RWPE2 (cell line): ENCODE measurements around the gene MSI2.

Experiments
- ATAC-seq: fragments of 200-7000 bp; cut with Tn5 transposase; 3 replicates; pipeline ENCODE4 v1.9.1; 2021; ENCODE audit warnings: low read depth
- DNase-seq: peaks from one replicate; pipeline ENCODE4 v3.0.0-alpha.2; 2020; ENCODE audit warnings: low spot score
- H3K27ac ChIP-seq: fragments of 450-650 bp; 2 replicates; pipeline ENCODE4 v1.5.1; 2017; ENCODE audit warnings: mild to moderate bottlenecking; ENCODE audit not compliant: poor library complexity, severe bottlenecking
- H3K27me3 ChIP-seq: fragments of 250-450 bp; sonication (Bioruptor Pico); 2 replicates; pipeline ENCODE4 v1.5.1; 2021; ENCODE audit warnings: mild to moderate bottlenecking, moderate library complexity; ENCODE audit not compliant: insufficient read depth, poor library complexity, severe bottlenecking
- H3K36me3 ChIP-seq: fragments of 250-450 bp; sonication (Bioruptor Pico); 2 replicates; pipeline ENCODE4 v1.5.1; 2020; ENCODE audit warnings: low read depth, mild to moderate bottlenecking, moderate library complexity
- H3K4me1 ChIP-seq: fragments of 250-450 bp; sonication (Bioruptor Pico); 2 replicates; pipeline ENCODE4 v1.5.1; 2021; ENCODE audit warnings: mild to moderate bottlenecking, moderate library complexity; ENCODE audit not compliant: insufficient read depth, poor library complexity, severe bottlenecking
- H3K4me3 ChIP-seq: fragments of 250-450 bp; sonication (Bioruptor Pico); 2 replicates; pipeline ENCODE4 v1.5.1; 2021; ENCODE audit warnings: mild to moderate bottlenecking, moderate library complexity; ENCODE audit not compliant: severe bottlenecking
- H3K9me3 ChIP-seq: fragments of 250-450 bp; sonication (Bioruptor Pico); 2 replicates; pipeline ENCODE4 v1.5.1; 2021; ENCODE audit warnings: mild to moderate bottlenecking, moderate library complexity; ENCODE audit not compliant: severe bottlenecking
- TF ChIP-seq, protein P1 (sequence below): fragments of 450-650 bp; IDR thresholded peaks from one replicate; pipeline ENCODE4 v1.5.1; 2017; ENCODE audit warnings: mild to moderate bottlenecking, moderate library complexity; ENCODE audit not compliant: poor library complexity, severe bottlenecking

Gene MSI2

DNA sequence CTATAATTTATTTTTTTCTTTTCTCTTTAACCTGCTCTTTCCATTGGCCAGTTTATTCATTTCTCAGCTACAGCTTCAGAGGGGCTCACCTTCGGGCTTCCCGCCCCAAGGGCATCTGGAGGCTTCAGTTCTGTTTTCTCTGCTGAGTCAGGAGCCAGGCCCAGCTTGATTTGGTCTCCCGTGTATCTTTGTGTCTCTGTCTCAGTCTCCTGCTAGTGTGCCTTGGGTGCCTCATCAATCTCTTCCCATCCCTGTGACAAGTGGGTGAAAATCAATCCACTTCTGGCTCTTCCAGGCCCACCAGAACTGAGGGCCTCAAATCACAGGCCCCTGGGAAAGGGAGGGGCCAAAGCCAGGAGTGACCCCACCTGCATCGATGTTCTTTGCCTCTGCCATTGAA is 416.6 kb downstream of the MSI2 start:
- Histone ChIP-seq H3K4me1 (no peaks in the 10 kb centered on the region), H3K36me3 (no peaks in the 10 kb centered on the region), H3K27me3 (no peaks in the 10 kb centered on the region), H3K4me3 (no peak overlapping the region), H3K9me3 (no peaks in the 10 kb centered on the region), H3K27ac (no peak overlapping the region)
- no peak for DNase-seq
- TF ChIP-seq, protein P1, sequence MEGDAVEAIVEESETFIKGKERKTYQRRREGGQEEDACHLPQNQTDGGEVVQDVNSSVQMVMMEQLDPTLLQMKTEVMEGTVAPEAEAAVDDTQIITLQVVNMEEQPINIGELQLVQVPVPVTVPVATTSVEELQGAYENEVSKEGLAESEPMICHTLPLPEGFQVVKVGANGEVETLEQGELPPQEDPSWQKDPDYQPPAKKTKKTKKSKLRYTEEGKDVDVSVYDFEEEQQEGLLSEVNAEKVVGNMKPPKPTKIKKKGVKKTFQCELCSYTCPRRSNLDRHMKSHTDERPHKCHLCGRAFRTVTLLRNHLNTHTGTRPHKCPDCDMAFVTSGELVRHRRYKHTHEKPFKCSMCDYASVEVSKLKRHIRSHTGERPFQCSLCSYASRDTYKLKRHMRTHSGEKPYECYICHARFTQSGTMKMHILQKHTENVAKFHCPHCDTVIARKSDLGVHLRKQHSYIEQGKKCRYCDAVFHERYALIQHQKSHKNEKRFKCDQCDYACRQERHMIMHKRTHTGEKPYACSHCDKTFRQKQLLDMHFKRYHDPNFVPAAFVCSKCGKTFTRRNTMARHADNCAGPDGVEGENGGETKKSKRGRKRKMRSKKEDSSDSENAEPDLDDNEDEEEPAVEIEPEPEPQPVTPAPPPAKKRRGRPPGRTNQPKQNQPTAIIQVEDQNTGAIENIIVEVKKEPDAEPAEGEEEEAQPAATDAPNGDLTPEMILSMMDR: no peak
- ATAC-seq: no peak

- no peak for ATAC-seq
- Histone ChIP-seq H3K36me3 (no peaks in the 10 kb centered on the region), H3K27me3 (no peaks in the 10 kb centered on the region), H3K27ac (no peak overlapping the region), H3K4me3 (no peak overlapping the region), H3K4me1 (no peaks in the 10 kb centered on the region), H3K9me3 (no peaks in the 10 kb centered on the region)
- DNase-seq: no peak
- TF ChIP-seq, protein P1: no peak
Observed at GRCh38 chr17:57674894-57675293, 418.6 kb downstream of the MSI2 start.

GRCh38 chr17:57675427-57676387 is 419.4 kb downstream of the MSI2 start:
- TF ChIP-seq, protein P1: no peak
- no peak overlapping the region for H3K27ac ChIP-seq
- H3K4me3 ChIP-seq: no peak overlapping the region
- no peak for ATAC-seq
- H3K9me3 ChIP-seq: no peaks in the 10 kb centered on the region
- H3K27me3 ChIP-seq: no peaks in the 10 kb centered on the region
- H3K4me1 ChIP-seq: no peaks in the 10 kb centered on the region
- H3K36me3 ChIP-seq: peaks cover 3% of the 10 kb centered on the region; the same call in 1 of the 2 replicates
- no peak for DNase-seq

GRCh38 chr17:57676543-57676942 is 420.2 kb downstream of the MSI2 start:
- Histone ChIP-seq H3K27me3 (no peaks in the 10 kb centered on the region), H3K4me1 (no peaks in the 10 kb centered on the region), H3K27ac (no peak overlapping the region), H3K36me3 (peaks cover 3% of the 10 kb centered on the region; the same call in 1 of the 2 replicates), H3K9me3 (no peaks in the 10 kb centered on the region), H3K4me3 (no peak overlapping the region)
- ATAC-seq (no peak), DNase-seq (no peak)
- TF ChIP-seq, protein P1: no peak

DNA sequence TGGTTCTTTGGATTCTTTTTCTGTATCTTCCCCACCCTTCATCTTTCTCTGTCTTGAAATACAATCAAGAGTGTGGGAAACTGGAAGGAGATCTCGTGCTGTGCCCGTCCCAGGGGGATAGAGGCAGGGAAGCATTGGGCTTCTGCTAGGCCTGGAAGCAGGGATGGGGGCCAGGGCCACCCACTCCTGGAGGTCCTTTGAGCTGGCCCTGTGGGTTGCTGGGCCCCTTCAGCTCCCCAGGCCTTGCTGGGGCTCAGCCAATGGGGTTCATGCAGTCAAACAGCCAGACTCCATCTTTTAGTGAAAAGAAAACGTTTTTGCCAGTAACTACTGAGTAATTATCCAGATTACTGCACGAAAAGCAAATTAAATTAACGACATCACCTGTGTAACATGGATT is 421.0 kb downstream of the MSI2 start:
- H3K27ac ChIP-seq: no peak overlapping the region
- H3K27me3 ChIP-seq: no peaks in the 10 kb centered on the region
- H3K9me3 ChIP-seq: no peaks in the 10 kb centered on the region
- TF ChIP-seq, protein P1: no peak
- peaks cover 3% of the 10 kb centered on the region; the same call in 1 of the 2 replicates for H3K36me3 ChIP-seq
- H3K4me3 ChIP-seq: no peak overlapping the region
- ATAC-seq (no peak), DNase-seq (no peak)
- no peaks in the 10 kb centered on the region for H3K4me1 ChIP-seq
